GM18498 (cell line): Measurements from ENCODE around the gene TREX2.

ENCODE experiments used
- ATAC-seq: cut with Tn5 transposase; IDR thresholded peaks from one replicate; pipeline ENCODE4 v1.9.1; 2021; ENCODE audit warnings: mild to moderate bottlenecking, moderate library complexity; ENCODE audit not compliant: unreplicated experiment

TREX2 gene

GRCh38 chrX:153476666-153477363 is 31.0 kb upstream of the TREX2 start:
- ATAC-seq = no peak

GRCh38 chrX:153475751-153476281 is 30.0 kb upstream of the TREX2 start:
- ATAC-seq = no peak

GRCh38 chrX:153475271-153475670 is 29.4 kb upstream of the TREX2 start:
- no peak for ATAC-seq

DNA sequence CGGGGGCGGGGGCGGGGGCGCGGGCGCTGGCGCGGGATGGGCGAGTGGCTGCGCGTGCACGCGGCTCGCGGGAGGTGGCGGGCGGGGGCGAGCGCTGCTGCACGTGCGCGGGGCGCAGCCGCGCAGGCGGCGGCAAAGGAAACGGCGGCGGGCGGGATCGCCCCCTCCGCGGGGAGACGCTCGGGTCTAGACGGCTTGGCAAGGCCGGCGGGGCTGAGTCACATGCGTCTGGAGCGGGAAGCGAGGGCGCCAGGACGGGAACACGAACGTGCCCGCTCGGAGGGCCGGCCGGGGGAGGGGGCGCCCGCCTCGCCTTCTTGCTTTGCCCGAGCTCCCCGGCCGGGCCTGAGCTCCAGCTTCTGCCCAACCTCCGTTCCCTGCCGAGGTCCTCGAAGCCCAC is 28.9 kb upstream of the TREX2 start:
- ATAC-seq = no peak

- no peak for ATAC-seq
Observed at GRCh38 chrX:153474266-153474665, 28.4 kb upstream of the TREX2 start.

- no peak for ATAC-seq
Observed at GRCh38 chrX:153473126-153473525, 27.3 kb upstream of the TREX2 start.

- no peak for ATAC-seq
Observed at GRCh38 chrX:153471663-153472280, 25.9 kb upstream of the TREX2 start.

GRCh38 chrX:153470411-153471363 is 24.8 kb upstream of the TREX2 start, which contains the start of gene HAUS7:
HAUS7 (minus strand) TSS chrX:153470576; CDS start chrX:153470557, 19 bp downstream.
- peak; percentile 84 for ATAC-seq

GRCh38 chrX:153469811-153470410 is 24.1 kb upstream of the TREX2 start:
- ATAC-seq = peak; percentile 47

DNA sequence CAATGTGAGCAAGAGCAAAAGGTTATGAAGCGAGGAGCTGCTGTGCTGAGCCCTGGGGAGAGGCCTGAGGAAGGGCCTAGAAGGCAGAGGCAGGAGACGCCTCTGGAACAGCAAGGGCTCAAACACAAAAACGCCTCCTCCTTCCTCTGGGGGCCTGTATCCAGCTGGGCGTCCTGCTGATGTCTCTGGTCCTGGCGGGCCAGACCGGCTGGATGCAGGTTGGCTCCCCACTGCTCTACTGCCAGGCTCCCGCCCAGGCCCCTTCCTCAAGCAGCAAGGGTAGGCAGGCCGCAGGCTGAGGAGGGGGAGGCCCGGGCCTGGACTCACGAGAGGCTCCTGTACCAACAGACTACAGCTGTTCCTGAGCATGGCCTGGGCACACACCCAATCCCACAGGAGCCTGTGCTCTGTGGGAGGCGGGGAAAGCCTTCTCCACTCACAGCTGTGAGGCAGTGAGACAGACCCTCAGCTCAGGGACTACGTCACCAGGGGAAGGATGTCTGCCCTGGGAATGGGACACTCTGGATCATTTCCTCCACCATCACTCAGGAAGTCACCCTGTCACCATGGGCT is 22.2 kb upstream of the TREX2 start:
- no peak for ATAC-seq

DNA sequence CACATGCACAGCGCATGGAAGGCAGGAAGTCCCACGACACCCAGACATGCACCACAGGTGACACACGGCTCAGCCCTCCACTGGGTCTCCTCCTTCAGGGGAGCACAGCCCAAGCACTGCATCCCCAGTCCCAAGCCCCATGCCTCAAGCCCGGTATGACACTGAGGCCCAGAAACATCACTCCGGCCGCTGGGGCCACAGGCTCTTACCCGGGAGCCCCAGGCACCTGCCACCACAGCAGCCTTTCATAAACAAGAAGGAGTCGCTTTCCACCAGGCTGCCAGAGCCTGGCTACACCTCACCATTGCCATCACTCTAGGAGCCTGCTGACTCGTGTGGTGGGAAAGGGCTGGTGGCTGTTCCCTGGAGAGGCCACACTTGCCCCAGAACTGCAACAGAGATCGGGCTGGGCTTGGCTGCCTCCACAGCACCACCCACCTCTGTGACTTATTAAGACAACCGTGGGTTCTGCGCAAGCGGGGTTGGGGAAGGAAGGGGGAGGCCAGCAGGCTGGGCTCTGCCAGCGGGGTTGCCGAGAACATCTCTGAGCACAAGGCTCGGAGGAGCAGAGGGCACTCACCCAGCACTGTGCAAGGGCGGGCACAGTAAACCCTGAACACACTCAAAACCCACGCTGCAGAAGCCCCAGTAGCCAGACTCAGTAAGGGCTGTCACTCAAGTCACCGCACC is 20.0 kb upstream of the TREX2 start:
- ATAC-seq = no peak

DNA sequence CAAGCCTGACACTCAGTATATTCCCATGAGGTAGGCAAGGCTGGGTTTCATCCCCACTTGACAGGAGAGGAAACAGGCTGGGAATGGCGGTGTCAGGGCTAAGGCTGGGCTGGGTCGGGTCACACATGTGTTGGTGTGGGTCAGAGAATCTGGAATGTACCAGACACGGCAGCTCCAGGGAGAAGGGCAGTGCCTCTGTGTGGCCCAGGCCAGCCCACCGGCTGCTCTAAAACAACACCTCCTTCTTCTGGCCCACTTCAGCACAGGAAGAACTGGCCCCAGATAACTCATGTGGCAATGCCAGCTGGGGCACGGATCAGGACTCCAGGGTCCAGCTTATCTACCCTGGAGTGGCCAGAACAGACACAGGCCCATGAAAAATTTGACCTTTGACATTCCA is 18.3 kb upstream of the TREX2 start:
- no peak for ATAC-seq

DNA sequence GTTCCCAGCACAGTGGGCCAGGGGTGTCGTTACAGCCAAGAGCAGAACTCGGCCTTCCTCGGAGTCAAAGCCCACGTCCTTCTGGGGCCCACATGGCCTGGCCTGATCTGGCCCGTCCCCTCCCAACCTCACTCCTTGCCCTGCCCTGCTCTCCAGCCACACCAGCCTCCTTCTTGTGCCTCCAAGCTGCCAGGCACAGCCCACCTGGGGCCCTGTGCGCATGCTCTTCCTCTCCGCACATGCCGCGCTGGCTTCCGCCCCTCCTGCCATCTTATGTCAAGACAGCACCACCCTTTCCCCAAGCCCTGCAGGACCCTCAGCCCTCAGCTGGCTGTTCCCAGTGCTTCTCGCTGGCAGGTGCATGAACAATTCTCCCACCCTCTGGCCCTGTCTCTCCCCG is 17.7 kb upstream of the TREX2 start:
- ATAC-seq = no peak

- ATAC-seq = no peak
Observed at GRCh38 chrX:153463031-153463430, 17.2 kb upstream of the TREX2 start.

DNA sequence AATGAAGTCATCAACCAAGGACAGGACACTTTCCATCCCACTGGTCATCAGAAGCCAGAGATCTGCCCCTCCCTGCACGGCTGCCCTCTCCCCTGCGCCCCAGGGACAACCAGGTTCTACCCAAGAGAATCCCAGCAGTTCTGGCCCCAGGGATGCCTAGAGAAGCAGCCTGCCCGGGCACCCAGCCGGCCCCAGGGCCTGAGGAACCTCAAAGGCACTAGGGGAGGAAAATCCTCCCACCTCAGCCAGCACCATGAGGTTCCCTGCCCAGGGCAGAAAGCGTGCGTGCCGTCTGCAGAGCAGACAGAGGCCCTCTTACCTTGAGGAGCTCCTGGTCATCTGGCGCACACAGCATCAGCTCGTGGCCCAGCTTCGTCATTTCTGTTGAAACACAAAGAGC is 16.4 kb upstream of the TREX2 start:
- no peak for ATAC-seq

DNA sequence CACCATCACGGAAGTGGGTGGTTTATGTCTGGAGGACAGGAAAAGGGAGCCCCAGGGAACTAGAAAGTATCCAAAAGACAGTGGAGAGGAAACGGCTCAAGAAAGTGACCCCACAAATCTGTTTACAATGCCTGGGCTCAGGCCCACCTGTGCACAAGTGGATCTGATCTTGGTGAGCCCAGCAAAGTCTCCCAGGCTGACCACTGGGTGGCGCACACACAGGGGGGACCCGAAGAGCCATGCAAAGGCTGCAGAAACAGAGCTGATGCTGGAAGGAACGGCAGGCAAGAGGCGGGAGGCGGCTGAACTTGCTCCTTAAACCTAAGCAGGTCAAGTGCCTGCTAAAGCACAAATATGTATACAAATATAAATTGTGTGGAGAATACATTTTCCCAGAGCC is 15.0 kb upstream of the TREX2 start:
- no peak for ATAC-seq

GRCh38 chrX:153459986-153460385 is 14.1 kb upstream of the TREX2 start:
- no peak for ATAC-seq

GRCh38 chrX:153458476-153458875 is 12.6 kb upstream of the TREX2 start:
- no peak for ATAC-seq

DNA sequence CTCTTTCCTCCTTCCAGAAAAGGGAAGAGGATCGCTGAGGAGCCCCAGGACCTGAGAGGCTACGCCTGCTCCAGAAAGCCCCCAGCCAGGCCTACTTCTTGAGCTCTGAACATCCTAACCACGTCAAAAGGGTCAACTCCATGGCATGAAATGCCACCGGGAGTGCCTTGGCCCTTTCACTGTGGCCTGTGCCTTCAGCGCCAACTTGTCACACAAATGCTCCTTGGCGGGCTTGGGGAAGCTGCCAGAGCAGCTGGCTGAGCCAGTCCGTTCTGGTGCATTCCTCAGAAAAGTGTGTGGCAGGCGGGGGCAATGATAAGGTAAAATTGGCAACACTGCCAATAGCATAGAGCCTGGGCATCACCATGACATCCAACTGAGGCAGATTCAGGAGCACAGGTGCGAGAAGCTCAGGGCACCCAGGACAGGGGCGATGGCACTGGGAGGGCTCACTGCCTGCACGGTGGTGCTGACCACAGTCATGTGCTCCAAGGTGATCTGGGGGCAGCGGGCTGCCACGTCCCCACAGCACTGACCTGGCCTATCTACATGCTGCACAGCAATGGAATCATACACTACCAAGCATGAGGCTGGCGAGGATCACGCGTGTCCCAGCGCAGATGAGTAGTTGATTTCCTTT is 12.1 kb upstream of the TREX2 start:
- ATAC-seq = no peak
